HEK293T (cell line): Measurements from ENCODE around the gene DUS1L.

ENCODE experiments used
- ARNT ChIP-seq: fragments of 450-650 bp; IDR thresholded peaks from 2 replicates; pipeline ENCODE4 v1.6.1; 2017; ENCODE audit warnings: mild to moderate bottlenecking
- BHLHE40 ChIP-seq: fragments of 450-650 bp; IDR thresholded peaks from 2 replicates; pipeline ENCODE4 v1.6.1; 2016; ENCODE audit warnings: mild to moderate bottlenecking, moderate library complexity, borderline replicate concordance
- CTBP1 ChIP-seq: fragments of 450-650 bp; IDR thresholded peaks from 2 replicates; pipeline ENCODE4 v1.6.1; 2016; ENCODE audit warnings: borderline replicate concordance
- ELF4 ChIP-seq: fragments of 450-650 bp; IDR thresholded peaks from 2 replicates; pipeline ENCODE4 v1.6.1; 2017; ENCODE audit warnings: antibody characterized with exemption
- FOXA1 ChIP-seq: fragments of 450-650 bp; IDR thresholded peaks from 2 replicates; pipeline ENCODE4 v1.6.1; 2016; ENCODE audit warnings: mild to moderate bottlenecking
- FOXK2 ChIP-seq: fragments of 450-650 bp; IDR thresholded peaks from 2 replicates; pipeline ENCODE4 v1.6.1; 2016; ENCODE audit warnings: mild to moderate bottlenecking
- FOXM1 ChIP-seq: fragments of 450-650 bp; IDR thresholded peaks from 2 replicates; pipeline ENCODE4 v1.6.1; 2017; ENCODE audit warnings: mild to moderate bottlenecking, borderline replicate concordance
- L3MBTL2 ChIP-seq: fragments of 450-650 bp; conservative IDR thresholded peaks from 2 replicates; pipeline ENCODE4 v1.6.1; 2016; ENCODE audit warnings: mild to moderate bottlenecking
- PKNOX1 ChIP-seq: fragments of 450-650 bp; IDR thresholded peaks from 2 replicates; pipeline ENCODE4 v1.6.1; 2016
- SP1 ChIP-seq: fragments of 450-650 bp; IDR thresholded peaks from 2 replicates; pipeline ENCODE4 v1.6.1; 2017
- SUZ12 ChIP-seq: fragments of 450-650 bp; IDR thresholded peaks from 2 replicates; pipeline ENCODE4 v1.6.1; 2016; ENCODE audit warnings: mild to moderate bottlenecking
- TARDBP ChIP-seq: fragments of 450-650 bp; IDR thresholded peaks from 2 replicates; pipeline ENCODE4 v1.6.1; 2016
- ZNF384 ChIP-seq: fragments of 450-650 bp; IDR thresholded peaks from 2 replicates; pipeline ENCODE4 v1.6.1; 2016

GRCh38 chr17:82083533-82084359, 18.1 kb upstream of the DUS1L start:
- TF ChIP-seq FOXA1, result no peak
- TF ChIP-seq SUZ12, result no peak
- no peak for TF ChIP-seq TARDBP
- no peak for TF ChIP-seq ELF4
- TF ChIP-seq CTBP1, result no peak
- no peak for TF ChIP-seq FOXM1
- no peak for TF ChIP-seq FOXK2
- TF ChIP-seq L3MBTL2, result no peak
- no peak for TF ChIP-seq PKNOX1
- no peak for TF ChIP-seq ARNT
- no peak for TF ChIP-seq ZNF384
- TF ChIP-seq SP1, result no peak
- no peak for TF ChIP-seq BHLHE40
